C4-2B (cell line): Measurements from ENCODE around the gene ELL.

ENCODE experiments used
- ZFX ChIP-seq: fragments of 450-650 bp; IDR thresholded peaks from 2 replicates; pipeline ENCODE4 v1.6.1; 2017
- TF ChIP-seq, protein P1 (sequence below): fragments of 450-650 bp; conservative IDR thresholded peaks from 2 replicates; pipeline ENCODE4 v1.5.1; 2017; ENCODE audit warnings: mild to moderate bottlenecking

DNA sequence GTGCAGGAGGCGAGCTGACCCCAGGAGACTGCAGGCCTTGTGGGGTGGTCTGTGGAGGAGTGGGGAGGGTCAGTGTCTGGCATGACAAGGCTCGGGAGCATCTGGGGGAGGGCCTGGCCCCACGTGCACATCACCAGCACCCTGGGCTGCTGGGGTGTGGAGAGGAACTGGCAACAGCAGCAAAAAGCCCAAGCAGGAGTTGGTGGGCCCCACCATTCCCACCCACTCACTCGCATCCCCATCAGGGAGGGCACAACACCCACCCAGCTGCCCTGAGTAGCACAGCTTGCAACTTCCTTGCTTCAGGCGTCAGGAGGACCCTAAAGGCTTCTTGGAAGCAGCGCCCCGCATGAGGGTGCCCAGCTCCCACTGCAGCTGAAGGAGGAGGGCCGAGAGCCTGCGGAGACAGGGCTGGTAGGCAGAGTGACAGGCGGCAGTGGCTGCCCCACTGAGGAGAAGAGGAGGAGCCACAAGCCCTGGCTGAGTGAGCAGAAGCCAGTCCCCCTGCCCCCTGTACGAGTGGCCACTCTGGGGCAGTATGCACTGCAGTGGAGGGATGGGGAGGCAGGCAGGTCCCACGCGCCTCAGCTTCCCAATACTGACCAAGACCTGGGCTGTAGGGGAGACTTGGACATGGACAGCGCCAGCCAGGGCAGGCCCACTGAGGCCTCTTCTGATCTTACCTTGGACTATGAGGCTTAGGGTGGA, 26.5 kb downstream of the ELL start:
- TF ChIP-seq, protein P1, sequence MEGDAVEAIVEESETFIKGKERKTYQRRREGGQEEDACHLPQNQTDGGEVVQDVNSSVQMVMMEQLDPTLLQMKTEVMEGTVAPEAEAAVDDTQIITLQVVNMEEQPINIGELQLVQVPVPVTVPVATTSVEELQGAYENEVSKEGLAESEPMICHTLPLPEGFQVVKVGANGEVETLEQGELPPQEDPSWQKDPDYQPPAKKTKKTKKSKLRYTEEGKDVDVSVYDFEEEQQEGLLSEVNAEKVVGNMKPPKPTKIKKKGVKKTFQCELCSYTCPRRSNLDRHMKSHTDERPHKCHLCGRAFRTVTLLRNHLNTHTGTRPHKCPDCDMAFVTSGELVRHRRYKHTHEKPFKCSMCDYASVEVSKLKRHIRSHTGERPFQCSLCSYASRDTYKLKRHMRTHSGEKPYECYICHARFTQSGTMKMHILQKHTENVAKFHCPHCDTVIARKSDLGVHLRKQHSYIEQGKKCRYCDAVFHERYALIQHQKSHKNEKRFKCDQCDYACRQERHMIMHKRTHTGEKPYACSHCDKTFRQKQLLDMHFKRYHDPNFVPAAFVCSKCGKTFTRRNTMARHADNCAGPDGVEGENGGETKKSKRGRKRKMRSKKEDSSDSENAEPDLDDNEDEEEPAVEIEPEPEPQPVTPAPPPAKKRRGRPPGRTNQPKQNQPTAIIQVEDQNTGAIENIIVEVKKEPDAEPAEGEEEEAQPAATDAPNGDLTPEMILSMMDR, result no peak
- TF ChIP-seq ZFX, result no peak
